Activated CD4-positive, alpha-beta T cell treated with anti-CD3 and anti-CD28 coated beads, Interleukin-2, Interleukin-4, amounts not matched to agents 100 ng/mL and 50 ng/mL, durations not matched to agents 16 hours and 8 hours (primary cell): Measurements from ENCODE around the gene FLVCR1.

ENCODE experiments used
- DNase-seq: peaks from one replicate; pipeline ENCODE4 v3.0.0-alpha.2; 2020; ENCODE audit warnings: low spot score

Gene FLVCR1

DNA sequence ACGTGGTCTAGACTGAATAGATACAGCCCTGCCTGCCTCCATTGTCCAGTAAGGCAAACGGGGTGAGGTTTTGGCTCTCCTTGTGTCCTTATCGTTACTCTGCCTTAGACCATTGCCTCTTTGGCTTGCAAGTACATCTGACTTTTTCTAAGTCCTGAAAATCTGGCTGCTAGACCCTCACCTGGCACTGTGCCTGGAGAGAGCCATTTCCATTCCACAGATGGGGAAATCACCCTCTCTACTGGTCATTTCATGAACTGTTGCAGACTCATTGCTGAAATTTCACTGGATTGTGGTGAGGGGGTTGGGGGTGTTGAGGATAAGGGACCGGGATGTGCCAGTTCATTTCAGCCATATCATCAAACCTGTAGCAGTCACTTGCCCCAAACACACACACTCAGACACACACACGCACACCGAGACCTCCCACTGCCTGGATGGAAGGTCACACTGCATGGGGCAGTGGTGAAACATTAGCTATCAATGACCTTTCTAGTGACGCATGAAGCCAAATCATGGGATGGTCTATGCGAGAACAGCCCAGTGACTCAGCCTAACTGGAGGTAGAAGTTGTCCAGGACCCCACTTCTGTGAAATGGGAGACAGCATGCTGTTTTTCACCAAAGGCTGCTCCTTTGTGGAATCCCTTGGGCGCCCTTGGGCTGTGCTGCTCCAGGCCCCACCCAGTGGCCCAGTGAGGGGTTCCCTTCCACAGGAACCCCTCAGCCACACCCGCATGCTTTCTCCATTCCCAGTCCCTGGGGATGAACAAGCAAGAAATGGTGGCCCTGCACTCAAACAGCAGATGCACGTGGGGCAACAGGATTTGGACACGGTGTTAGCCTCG is 57.4 kb downstream of the FLVCR1 start:
- no peak for DNase-seq

DNA sequence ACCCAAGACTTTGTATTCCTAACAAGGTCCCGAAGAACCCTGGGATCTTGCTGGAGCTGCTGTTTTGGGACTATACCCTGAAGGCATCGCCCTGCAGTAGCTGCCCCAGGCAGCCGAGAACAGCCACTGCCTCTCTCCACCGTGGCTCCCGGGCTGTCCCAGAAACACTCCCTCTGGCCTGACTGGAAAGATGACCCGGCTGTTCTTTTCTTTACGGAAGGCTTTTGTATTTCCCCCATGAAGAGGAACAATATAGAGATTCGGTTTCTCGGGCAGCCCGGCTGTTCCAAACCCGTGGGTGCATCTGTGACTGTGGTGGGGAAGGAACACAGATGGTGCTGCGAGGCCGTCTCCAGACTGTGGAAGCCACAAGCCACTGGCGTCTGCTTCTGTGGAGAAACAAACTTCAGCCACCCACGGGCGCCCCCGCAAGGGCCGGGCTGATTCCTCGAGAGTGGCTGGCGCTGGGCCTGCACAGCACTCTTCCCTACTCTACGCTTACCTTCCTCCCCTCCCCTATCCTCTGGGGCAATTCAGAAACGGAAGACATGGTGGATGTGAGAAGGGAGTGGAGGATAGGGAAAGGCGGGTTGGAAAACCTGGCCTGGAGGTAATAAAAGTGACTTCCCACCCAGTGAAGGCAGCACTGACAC is 58.5 kb downstream of the FLVCR1 start:
- no peak for DNase-seq

DNA sequence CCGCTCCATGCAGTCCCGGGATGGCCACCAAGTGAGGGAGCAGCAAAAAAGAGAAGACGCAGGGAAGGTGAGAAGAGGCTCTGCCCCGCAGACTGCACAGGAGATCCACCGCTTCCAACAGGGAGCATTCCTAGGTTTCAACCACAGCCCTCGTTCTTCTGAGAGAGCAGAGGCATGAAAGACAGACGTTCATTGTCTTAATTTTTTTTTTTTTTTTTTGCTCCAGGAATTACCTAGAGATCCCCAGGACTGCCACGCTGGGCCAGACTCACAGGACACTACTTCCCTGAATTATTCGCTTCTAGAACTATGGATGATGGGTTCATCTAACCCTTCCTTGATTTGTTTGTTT is 59.0 kb downstream of the FLVCR1 start:
- no peak for DNase-seq

DNA sequence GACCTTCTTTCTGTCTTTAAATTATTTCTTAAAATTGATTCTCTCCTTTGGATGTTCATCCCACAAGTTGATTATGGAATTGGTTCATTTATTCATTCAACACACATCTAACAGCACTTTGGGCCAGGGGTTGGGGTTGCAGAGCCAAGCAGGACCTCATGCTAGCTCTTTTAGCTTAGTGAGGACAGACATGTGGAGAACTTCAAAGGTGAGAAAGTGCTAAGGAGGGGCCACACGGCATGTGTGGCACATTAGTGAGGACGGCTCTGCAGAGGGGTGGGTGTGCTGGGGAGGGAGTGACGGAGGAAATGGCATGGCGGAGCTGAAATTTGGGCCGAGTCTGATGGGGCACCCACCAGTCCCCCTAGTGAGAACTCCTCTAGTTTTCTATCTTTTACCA is 59.8 kb downstream of the FLVCR1 start:
- DNase-seq: no peak

DNA sequence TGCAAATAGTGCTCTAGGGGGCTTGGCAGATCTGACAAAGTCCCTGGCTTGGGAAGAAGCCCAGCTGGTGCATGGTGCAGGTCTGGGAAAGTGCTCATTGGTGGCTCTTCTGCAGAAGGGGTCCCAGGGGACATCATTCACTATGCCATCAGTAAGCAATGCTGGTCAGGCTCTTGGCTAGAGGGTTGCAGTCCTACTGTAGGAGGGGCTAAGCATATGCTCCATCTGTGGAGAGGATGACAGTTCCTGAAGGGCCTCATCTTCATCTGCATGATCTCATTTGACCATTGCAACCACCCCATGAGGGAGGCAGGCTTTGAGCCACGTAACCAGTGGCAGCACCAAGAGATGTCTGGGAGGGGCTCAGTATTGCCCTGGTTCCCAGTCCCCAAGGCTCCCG is 60.7 kb downstream of the FLVCR1 start:
- no peak for DNase-seq

DNA sequence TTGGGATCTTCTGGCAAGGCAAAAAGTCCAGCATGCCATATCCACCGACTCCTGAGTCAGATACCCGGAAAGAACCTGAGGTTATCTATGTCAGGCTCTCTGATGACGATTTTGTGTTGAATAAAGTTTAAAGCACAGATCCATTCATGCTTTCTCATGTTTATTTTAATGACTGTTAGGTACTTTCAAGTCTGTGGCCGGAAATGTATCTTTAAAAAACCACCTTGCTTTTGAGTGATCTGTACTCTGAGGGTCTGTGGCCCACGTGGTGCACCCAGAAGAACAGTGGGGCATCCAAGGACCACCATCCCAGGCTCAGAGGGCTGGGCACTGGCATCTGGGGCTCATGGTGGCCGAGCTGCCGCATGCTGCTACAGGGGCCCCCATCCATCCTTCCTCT is 62.2 kb downstream of the FLVCR1 start:
- DNase-seq: no peak

DNA sequence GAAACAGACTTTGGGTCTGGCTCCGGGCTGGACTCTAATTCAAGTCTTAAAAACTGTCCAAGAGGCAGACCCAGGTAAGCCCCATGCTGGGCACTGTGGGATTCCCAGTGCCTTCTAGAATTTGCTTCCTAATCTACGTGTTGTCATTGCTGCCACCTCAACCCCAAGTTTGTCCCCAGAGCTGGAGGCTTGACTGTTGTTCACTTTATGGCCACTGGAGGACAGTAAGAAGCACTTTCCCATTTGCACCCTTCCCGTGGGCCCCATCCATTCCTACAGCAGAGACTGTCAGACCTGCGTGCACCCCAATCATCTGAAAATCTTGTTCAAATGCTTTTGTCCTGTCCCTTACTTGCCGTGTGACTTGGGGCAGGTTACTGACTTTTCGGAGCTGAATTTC is 62.8 kb downstream of the FLVCR1 start:
- DNase-seq: no peak

DNA sequence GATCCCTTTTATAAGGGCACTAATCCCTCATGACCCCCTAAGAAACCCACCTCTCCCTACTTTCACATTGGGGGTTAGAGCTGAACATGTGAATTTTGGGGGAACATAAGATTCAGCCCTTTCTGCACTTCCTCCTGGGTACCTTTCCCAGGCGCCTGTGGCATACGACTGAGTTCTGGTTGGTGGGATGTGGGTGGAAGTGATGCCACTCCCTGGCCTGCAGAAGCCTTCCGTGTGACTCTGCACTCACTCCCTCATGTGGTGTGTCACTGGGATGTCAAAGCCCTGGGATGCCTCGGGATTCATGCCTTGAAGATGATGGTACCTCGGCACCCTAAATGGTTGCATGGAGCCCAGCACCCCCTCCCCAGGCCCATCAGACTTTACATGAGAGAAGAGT is 63.9 kb downstream of the FLVCR1 start:
- DNase-seq: no peak

DNA sequence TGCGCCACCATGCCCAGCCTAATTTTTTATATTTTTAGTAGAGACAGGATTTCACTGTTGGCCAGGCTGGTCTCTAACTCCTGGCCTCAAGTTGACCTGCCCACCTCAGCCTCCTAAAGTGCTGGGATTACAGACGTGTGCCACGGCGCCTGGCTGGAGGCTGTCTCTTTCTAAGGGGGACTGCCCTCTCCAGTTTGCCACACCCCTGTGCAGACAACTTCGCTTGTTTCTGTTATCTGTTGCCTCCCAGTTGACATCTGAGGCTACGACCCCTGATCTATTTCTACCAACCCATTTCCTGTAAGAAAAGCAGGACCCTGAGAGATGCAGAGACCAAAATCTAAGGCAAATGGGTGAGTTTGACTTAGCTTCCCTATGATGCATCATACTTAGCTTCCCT is 68.3 kb downstream of the FLVCR1 start:
- no peak for DNase-seq

DNA sequence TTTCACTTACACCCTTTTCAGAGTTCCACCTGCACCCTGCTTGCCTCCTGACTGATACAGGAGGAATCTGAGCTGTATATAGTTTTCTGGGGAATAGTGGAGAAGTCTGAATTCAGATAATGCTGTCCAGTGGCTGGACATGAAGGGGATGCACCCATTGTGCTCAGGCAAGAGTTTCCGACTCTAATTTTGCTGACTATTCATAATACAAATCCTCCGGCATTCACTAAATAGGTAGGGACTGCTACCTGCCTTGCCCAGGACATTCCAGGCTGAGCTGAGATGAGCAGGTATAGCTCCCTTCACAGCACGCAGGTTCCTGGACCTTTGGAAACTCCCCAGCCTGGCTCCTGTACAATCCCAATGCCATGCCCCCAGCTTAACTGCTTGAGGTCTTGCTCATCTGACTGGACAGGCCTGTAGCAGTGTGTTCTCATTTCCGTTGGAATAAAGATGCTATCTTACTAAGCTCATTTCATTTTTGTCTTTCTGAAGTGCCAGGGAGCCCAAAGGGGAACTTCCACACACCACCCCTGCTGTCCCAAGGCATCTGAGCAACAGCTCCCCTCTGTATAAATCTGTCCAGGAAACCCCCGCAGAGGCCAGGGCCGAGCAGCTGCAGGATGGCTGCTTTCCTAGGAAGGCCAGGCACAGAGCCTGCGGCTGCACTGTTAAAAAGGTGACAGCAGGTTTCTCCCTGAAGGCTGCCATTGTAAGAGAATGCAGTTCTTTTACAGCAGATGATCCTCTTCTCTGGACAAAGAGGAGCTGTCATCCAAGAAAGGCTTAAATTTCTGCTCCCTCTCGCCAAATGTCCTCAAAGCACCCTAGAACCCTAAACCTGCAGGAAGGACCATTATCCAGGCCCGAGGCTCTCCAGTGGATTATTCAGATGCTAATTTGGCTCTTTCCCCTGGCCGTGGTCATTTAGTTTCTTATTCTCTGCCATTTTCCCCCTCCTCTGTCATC is 70.5 kb downstream of the FLVCR1 start:
- DNase-seq: no peak

DNA sequence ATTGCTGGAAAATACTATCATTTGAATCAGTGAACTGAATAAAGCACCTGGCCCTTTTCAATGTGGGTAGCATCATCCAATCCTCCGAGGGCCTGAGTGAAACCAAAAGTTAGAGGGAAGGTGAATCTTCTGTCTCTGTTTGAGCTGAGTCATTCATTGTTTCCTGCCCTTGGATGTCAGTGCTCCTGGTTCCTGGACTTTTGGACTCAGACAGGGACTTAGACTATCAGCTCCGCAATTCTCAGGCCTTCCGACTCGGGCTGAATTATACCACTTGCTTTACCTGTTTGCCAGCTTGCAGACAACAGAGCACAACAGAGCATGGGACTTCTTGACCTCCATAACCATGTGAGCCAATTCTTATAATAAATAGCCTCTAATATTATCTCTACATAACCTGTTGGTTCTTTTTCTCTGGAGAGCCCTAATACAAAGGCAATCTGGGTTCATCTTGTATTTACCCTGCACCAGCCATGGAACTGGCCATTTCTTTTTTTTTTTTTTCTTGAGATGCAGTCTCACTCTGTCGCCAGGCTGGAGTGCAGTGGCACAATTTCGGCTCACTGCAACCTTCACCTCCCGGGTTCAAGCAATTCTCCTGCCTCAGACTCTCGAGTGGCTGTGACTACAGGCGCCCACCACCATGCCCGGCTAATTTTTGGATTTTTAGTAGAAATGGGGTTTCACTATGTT is 73.1 kb downstream of the FLVCR1 start:
- no peak for DNase-seq

DNA sequence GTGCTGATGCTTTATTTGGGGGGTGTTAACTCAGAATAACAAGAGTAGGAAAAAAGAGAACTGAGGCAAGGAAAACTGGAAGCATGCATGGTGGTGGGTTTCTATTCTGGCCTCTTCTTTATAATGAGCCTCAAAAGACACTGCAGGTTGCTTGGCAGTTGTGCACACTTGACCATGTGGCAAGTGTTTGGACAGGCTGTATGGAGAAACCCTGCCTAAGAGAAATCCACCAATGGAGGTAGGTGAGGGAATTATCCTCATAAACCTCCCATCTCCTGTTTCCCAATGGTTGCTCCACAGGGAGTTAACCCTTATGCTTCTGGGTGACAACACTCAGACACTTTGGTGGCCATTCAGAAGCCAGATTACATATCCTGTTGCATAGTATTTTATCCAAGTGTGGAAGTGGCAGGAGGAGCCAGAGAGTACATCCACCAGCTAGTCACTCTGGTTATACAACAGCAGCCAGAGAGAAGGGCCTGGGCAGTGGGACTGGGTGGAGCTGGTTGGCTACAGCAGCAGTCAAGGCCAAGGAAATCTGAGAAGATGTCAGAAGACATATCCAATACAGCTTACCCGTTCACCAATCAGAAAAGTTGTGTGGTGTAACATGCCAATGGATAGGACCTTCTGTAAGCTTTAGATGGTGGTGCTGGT is 75.9 kb downstream of the FLVCR1 start:
- no peak for DNase-seq

DNA sequence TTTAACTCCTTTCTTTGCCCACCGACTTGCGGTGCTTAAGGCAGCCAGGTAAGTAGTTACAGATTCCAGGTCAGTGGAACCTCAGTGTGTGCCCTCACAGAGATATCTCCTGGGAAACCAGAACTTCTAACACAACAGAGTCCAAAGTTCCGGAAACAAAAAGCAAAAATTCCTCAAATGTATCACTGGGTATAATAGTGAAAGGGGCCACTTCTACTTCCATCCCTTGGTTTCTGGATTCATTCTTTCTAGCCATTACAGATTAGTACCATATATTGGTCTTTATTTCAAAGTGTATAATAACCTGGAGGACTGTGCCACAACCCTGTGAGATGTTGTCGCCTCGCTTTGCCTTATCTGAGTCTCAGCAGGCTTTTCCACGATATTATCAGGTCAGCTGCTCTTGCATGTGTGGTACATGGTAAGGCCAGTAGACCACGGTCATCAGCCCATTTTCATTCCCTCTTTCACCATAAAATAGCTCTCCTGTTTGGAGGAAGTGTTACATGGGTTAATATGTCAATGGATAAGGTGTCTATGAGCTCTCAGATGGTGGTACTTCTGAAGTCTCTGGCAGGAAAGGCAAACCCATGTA is 77.4 kb downstream of the FLVCR1 start:
- no peak for DNase-seq

DNA sequence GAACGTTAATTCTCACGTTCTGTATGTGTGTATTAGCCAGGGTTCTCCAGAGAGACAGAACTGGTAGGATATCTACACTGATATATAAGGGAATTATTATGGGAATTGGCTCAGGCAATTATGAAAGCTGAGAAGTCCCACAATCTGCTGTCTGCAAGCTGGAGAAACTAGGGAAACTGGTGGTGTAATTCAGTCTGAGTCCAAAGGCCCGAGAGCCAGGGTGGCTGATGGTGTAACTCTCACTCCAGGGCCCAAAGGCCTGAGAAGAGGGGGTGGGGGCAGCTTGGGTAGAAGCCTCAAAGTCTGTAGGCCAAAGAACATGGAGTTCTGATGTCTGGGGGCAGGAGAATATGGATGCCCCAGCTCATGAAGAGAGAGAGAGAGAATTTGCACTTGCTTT is 79.0 kb downstream of the FLVCR1 start:
- DNase-seq: no peak

DNA sequence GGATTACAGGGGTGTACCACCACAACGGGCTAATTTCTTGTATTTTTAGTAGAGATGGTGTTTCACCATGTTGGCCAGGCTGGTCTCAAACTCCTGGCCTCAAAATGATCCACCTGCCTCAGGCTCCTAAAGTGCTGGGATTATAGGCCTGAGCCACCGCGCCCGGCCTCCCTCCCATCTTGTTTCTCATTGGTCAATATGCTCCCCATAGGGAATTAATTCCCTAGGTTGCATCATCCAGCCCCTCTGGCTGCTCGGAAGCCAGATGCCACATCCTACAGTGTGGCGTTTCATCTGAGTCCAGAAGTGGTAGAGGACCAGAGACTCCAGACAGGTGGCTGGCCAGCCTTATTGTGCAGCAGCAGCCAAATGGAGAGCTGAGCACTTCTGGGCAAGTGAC is 80.8 kb downstream of the FLVCR1 start:
- no peak for DNase-seq

DNA sequence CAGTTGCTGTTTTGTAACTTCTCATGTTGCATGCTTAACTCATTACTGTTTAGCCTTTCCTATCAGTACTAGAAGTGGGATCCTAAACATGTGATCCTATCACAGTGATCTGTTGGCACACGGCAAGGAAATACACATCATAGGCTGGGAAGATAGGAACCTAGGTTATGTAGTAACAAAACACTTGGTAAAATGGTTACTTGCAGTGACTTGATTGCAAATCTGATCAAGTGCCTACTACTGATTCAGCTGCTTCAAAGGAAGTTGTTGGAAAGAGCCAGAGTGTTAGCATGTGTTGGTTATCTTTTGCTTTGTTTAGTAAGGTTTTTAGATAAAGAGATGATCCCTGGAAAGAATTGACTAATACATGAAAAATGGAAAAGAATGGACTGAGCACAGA is 83.4 kb downstream of the FLVCR1 start:
- no peak for DNase-seq

DNA sequence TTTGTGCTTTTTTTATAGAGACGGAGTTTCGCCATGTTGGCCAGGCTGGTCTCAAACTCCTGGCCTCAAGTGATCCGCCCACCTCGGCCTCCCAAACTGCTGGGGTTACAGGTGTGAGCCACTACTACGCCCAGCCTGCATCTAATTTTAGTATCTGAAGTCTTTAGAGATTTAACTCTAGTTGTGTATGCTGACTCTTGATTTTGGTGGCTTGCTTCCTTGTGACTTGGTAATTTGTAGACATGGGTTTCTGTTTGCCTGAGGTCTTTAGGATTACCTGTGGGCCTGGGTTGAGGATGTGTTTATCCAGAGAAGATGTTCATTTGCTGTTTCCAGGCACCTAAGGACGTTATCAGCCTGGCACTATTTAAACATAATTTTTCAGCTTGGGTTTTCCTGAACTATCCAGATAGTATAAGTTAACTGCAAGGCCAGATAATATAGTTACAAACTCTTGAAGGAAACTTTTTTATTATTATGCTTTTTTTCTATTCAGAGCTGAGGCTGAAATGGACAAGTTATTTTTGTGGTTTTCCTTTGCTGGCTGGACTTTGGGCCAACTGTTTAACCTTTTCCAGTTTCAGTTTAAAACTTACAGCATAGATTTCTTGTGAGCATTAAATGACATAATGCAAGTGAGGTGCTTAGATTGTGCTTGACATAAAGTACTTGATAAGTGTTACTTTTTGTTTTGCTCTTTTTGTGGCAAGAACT is 84.8 kb downstream of the FLVCR1 start:
- no peak for DNase-seq

DNA sequence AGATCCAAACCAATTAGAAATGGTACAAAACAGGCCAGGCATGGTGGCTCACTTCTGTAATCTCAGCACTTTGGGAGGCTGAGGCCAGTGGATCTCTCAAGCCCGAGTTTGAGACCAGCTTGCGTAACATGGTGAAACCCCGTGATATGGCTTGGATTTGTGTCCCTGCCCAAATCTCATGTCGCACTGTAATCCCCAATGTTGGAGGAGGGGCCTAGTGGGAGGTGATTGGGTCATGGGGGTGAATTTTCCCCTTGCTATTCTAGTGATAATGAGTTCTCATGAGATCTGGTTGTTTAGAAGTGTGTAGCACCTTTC is 85.3 kb downstream of the FLVCR1 start:
- no peak for DNase-seq

DNA sequence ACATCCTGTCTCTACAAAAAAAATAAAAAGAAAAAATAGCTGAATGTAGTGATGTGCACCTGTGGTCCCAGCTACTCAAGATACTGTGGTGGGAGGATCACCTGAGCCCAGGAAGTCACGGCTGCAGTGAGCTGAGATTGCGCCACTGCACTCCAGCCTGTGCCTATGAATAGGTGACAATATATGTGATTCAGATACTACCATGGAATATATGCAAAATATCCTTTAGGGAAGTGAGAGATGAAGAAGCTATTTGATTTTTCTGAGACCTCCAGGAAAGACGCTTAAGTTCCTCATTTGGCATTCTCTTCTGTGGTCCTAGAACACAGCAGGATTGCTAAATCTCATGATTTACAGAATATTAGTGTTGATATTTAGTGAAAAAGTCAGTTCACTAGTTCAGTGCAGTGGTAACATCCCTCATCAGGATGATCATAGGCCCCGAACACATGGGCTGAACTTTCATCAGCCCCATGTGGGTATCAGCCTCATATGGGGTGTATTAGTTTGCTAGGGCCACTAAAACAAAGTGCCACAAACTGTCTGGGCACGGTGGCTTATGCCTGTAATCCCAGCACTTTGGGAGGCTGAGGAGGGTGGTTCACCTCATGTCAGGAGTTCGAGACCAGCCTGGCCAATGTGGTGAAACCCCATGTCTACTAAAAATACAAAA is 86.3 kb downstream of the FLVCR1 start:
- DNase-seq: no peak

DNA sequence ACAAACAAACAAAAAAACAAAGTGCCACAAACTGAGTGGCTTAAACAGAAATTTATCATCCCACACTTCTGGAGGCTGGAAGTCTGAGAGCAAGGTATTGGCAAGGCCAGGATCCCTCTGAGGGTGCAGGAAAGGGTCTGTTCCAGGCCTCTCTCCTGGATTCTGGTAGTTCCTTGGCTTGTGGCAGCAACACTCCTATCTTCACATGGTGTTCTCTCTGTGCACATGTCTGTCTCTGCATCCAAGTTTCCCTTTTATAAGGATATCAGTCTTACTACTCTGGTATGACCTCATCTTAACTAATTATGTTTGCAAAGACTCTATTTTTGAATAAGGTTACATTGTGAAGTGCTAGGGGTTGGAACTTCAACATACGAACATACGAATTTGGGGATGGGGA is 87.0 kb downstream of the FLVCR1 start:
- DNase-seq: no peak
